ENCODE measurements around the gene LDLRAD1. TPM values are rescaled to one million over a fixed set of nuclear protein-coding genes. Genes with fewer than 3 reads are reported as not detected.
"Not testable (repeated sequence)": the region's sequence is repeated elsewhere in the genome, so short reads cannot be mapped to it uniquely, and the experiment has no call there.

LDLRAD1 gene
- total RNA-seq, 2 donors from 2014 or later, result 0.55 to 3.3 TPM

DNA sequence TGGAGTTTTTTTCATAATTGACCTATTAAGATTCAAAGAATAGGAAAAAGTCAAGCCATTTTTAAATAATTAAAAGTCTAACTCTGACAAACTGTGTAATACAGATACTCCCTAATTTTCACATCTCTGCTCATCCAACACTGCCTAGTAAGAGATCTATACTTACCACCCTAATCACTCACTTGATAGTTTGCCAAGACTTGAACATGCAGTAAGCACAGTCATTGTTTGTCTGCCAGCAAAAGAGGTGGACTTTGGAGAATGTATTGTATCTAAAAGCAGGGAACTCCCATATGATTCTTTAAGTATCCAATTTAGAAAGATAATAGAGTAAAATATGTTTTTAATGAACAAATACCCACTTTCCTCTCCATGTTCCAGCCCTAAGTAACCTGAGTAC is 19.5 kb upstream of the LDLRAD1 start:
- H3K27ac ChIP-seq, result no peak overlapping the region
- intact Hi-C loops (cut with DNase I), result no loop called here
- H3K4me1 ChIP-seq (replicated peaks), result no peaks in the 10 kb centered on the region
- TF ChIP-seq, protein P1, sequence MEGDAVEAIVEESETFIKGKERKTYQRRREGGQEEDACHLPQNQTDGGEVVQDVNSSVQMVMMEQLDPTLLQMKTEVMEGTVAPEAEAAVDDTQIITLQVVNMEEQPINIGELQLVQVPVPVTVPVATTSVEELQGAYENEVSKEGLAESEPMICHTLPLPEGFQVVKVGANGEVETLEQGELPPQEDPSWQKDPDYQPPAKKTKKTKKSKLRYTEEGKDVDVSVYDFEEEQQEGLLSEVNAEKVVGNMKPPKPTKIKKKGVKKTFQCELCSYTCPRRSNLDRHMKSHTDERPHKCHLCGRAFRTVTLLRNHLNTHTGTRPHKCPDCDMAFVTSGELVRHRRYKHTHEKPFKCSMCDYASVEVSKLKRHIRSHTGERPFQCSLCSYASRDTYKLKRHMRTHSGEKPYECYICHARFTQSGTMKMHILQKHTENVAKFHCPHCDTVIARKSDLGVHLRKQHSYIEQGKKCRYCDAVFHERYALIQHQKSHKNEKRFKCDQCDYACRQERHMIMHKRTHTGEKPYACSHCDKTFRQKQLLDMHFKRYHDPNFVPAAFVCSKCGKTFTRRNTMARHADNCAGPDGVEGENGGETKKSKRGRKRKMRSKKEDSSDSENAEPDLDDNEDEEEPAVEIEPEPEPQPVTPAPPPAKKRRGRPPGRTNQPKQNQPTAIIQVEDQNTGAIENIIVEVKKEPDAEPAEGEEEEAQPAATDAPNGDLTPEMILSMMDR (IDR thresholded peaks at IDR 0.05), result no peak
- no peak for TF ChIP-seq POLR2A (IDR thresholded peaks at IDR 0.05)
- no peak for TF ChIP-seq POLR2AphosphoS5 (IDR thresholded peaks at IDR 0.05)
- DNase-seq (ENCODE audit: low spot score), result no peak
- H3K36me3 ChIP-seq, result peaks cover 19 to 29% of the 10 kb centered on the region in 2 donors
- H3K4me3 ChIP-seq, result no peak overlapping the region
- no peaks in the 10 kb centered on the region for H3K27me3 ChIP-seq (replicated peaks; ENCODE audit: insufficient read depth)
- H3K9me3 ChIP-seq, result no peaks in the 10 kb centered on the region

DNA sequence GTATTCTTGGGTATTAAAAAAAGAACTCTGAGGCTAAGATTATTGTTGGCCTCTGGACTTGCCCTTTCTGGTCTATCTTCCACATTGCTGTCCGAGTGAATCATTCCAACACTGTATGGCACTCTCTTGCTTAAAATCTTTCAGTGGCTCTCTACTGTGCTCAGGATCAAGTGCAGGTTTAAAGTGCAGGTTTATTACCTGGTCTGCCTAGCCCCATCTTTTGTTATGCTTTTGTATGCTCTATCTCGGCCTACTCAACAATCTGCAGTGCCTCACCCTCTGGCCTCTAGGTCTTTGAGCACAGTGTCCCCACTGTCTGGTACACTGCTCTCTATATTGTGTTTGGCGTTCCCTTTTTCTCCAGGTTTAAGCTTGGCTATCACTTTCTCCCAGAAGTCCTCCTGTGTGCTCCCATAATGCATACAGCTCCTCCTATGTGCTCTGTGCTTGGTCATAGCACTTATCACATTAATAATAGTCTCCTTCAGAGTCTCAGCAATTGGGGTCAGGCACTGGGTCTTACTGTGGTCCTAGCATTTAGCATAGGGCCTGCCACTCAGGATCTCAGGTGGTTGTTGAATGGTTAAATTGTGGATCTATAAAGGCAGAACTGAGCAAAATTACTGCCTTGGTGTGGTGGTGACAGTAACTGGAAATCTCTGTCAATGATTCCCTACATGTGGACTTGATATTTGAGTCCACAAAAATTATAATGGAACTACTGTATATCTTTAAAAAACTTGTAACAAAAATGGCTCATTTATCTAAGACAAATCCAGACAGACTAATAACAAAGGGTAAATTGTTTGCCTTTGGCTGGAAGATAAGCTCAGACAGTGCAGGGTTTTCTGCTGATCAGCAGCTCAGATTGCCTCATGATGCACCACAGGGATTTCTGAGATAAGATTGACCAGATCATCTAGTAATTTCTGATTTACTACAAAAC is 10.6 kb upstream of the LDLRAD1 start:
- DNase-seq (ENCODE audit: low spot score), result no peak
- Histone ChIP-seq H3K4me3 (no peak overlapping the region), H3K4me1 (replicated peaks) (no peaks in the 10 kb centered on the region), H3K36me3 (no peaks in the 10 kb centered on the region), H3K27me3 (replicated peaks; ENCODE audit: insufficient read depth) (no peaks in the 10 kb centered on the region), H3K27ac (no peak overlapping the region), H3K9me3 (no peaks in the 10 kb centered on the region)
- 89% methylated on average over 3 of the region's 3 CpGs for WGBS
- TF ChIP-seq, protein P1 (IDR thresholded peaks at IDR 0.05), result no peak
- no peak for TF ChIP-seq POLR2AphosphoS5 (IDR thresholded peaks at IDR 0.05)
- no peak for TF ChIP-seq POLR2A (IDR thresholded peaks at IDR 0.05)
- intact Hi-C loops (cut with DNase I), result no loop called here

DNA sequence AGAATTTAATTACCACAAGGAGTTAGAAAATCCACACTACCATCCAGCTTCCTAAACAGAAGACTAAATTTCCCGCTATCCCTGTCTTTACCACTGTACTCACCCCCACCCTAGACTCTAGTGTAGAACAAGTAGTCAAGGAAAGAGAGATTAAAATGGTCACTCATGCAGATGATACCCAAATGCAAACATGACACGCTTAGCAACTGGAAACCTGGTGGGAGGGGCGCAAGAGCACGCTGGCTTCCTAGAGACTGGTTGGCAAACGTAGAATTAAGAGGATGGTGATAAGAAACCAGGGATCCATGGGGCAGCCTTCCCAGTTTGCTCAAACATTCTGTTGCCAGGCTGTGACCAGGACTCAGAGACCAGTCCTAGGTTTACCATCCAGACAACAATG is 9.9 kb upstream of the LDLRAD1 start:
- Histone ChIP-seq H3K9me3 (no peaks in the 10 kb centered on the region), H3K27me3 (replicated peaks; ENCODE audit: insufficient read depth) (no peaks in the 10 kb centered on the region), H3K4me1 (replicated peaks) (no peaks in the 10 kb centered on the region), H3K4me3 (no peak overlapping the region), H3K27ac (no peak overlapping the region), H3K36me3 (no peaks in the 10 kb centered on the region)
- TF ChIP-seq POLR2AphosphoS5 (IDR thresholded peaks at IDR 0.05), result no peak
- WGBS, result 78% methylated on average over 5 of the region's 5 CpGs
- intact Hi-C loops (cut with DNase I), result no loop called here
- no peak for DNase-seq (ENCODE audit: low spot score)

DNA sequence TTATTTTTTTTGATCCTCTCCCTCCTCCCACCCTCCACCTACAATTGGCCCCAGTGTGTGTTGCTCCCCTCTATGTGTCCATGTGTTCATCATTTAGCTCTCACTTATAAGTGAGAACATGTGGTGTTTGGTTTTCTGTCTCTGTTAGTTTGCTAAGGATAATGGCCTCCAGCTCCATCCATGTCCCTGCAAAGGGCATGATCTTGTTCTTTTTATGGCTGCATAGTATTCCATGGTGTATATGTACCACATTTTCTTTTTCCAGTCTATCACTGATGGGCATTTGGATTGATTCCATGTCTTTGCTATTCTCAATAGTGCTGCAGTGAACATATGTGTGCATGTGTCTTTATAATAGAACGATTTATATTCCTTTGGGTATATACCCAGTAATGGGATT is 6.8 kb upstream of the LDLRAD1 start:
- 92% methylated on average over 1 of the region's 1 CpG for WGBS
- H3K9me3 ChIP-seq; intact Hi-C loops (cut with DNase I); H3K36me3 ChIP-seq; H3K27ac ChIP-seq; DNase-seq (ENCODE audit: low spot score); H3K27me3 ChIP-seq (replicated peaks; ENCODE audit: insufficient read depth); H3K4me1 ChIP-seq (replicated peaks); H3K4me3 ChIP-seq: not testable (repeated sequence)

DNA sequence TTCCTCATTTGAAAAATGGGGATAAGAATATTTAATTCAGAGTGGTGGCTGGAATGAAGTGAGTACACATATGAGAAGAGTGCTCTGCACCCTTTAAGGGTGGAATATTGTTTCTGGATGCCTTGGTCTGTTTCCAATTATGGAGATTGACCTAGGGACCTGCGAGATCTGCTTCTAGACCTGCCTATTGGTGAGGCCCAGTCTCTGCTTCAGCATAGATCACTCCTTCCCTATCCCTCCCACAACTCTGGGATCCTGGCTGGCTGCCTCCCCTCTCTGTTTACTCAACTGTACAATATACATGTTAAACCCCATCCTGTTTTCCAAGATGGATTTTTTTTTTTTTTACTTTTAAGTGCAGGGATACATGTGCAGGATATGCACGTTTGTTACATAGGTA is 6.4 kb upstream of the LDLRAD1 start:
- no peak for DNase-seq (ENCODE audit: low spot score)
- Histone ChIP-seq H3K4me1 (replicated peaks) (no peaks in the 10 kb centered on the region), H3K9me3 (no peaks in the 10 kb centered on the region), H3K27me3 (replicated peaks; ENCODE audit: insufficient read depth) (no peaks in the 10 kb centered on the region), H3K4me3 (no peak overlapping the region), H3K27ac (no peak overlapping the region), H3K36me3 (no peaks in the 10 kb centered on the region)
- intact Hi-C loops (cut with DNase I), result no loop called here
- WGBS, result 65% methylated on average over 2 of the region's 2 CpGs
- TF ChIP-seq, protein P1 (IDR thresholded peaks at IDR 0.05), result no peak
- no peak for TF ChIP-seq POLR2AphosphoS5 (IDR thresholded peaks at IDR 0.05)
- TF ChIP-seq POLR2A (IDR thresholded peaks at IDR 0.05), result no peak

DNA sequence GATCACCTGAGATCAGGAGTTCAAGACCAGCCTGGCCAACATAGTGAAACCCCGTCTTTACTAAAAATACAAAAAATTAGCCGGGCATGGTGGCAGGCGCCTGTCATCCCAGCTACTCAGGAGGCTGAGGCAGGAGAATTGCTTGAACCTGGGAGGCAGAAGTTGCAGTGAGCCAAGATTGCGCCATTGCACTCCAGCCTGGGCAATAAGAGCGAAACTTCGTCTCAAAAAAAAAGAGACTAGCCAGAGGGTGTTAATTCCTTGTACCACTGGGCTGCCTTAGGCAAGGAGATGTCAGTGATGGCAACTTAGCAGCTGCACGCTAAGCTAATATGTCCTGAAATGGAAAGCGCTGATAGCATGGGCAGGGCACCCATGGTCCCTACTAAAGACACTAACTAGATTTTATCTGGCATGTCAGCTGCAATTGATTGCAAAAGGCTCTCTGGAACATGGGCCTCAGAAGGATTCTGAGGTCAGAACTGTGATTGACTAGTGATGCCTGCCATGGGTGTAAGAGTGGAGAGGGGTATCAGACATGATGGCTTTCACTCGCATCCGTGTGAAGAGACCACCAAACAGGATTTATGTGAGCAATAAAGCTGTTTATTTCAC is 1.7 kb upstream of the LDLRAD1 start:
- H3K36me3 ChIP-seq; DNase-seq (ENCODE audit: low spot score); H3K4me1 ChIP-seq (replicated peaks); H3K27ac ChIP-seq; H3K9me3 ChIP-seq; H3K27me3 ChIP-seq (replicated peaks; ENCODE audit: insufficient read depth); intact Hi-C loops (cut with DNase I); H3K4me3 ChIP-seq: not testable (repeated sequence)
- WGBS, result 87% methylated on average over 10 of the region's 10 CpGs
